Body of pancreas (tissue), 4 donors: ENCODE results near the gene EDAR. TPM values are rescaled to one million over a fixed set of nuclear protein-coding genes. Genes with fewer than 3 reads are reported as not detected.

Experiments
- ATAC-seq: fragments of 150-250 bp; one replicate; pipeline ENCODE4 v1.9.1; 2016
- DNase-seq, 4 donors: peaks; one replicate each; pipeline ENCODE4 v3.0.0-alpha.2; 2019
- H3K27ac ChIP-seq, 4 donors: fragments of 200-600 bp; sonication (generic); 1 replicate in 3 of 4; 2 replicates in 1 of 4; pipeline versions ENCODE4 v1.5.1 to v1.6.1; 2016 to 2019; ENCODE audit warnings: mild to moderate bottlenecking in 1 of 4, mixed read lengths in 1 of 4, moderate library complexity in 1 of 4
- H3K27me3 ChIP-seq, 2 donors: fragments of 200-600 bp; sonication (generic); one replicate each; pipeline ENCODE4 v1.6.0; 2016; ENCODE audit warnings: mild to moderate bottlenecking in 1 of 2
- H3K36me3 ChIP-seq, 2 donors: fragments of 200-600 bp; sonication (generic); replicated peaks in 1 of 2; 2 replicates each; pipeline ENCODE4 v1.5.1; 2016; ENCODE audit warnings: low read depth in 2 of 2; ENCODE audit not compliant: insufficient read depth in 1 of 2
- H3K4me1 ChIP-seq: fragments of 200-600 bp; sonication (generic); one replicate; pipeline ENCODE4 v1.6.0; 2016
- H3K4me3 ChIP-seq, 2 donors: fragments of 200-600 bp; sonication (generic); 1 replicate in 1 of 2; 2 replicates in 1 of 2; pipeline ENCODE4 v1.5.1; 2016 to 2019
- H3K9me3 ChIP-seq, 3 donors: fragments of 200-600 bp; sonication (generic); 1 replicate in 2 of 3; 2 replicates in 1 of 3; pipeline ENCODE4 v1.5.1; 2016
- POLR2A ChIP-seq, 3 donors: fragments of 450-650 bp; IDR thresholded peaks; one replicate each; pipeline ENCODE4 v1.6.1; 2016; ENCODE audit warnings: antibody characterized with exemption in 3 of 3, mild to moderate bottlenecking in 2 of 3
- WGBS, 2 donors: methylation state at CpG; one replicate each; pipeline ENCODE4 v1.1.5; 2017; 5-methylcytosine and 5-hydroxymethylcytosine counted together
- intact Hi-C: fragments of 100-400 bp; cut with DNase I; formaldehyde crosslinking; loops from one replicate; pipeline ENCODE4 v1.15.1; 2023
- total RNA-seq, 2 donors: library from RNA; depleted of rRNA; stranded (reverse); fragments of >200 nt; gene quantifications; one replicate each; pipeline ENCODE4 v1.1.0, GENCODE V29; 2016
- TF ChIP-seq, protein P1 (sequence below), 7 experiments: fragments of 450-650 bp in 4 of 7; fragments of 200-600 bp in 3 of 7; sonication (generic) in 3 of 7; IDR thresholded peaks; one replicate each; pipeline ENCODE4 v1.5.1; 2016 to 2019; ENCODE audit warnings: antibody characterized with exemption in 7 of 7

The EDAR gene
- total RNA-seq, 2 donors from 2014 or later, result not detected

DNA sequence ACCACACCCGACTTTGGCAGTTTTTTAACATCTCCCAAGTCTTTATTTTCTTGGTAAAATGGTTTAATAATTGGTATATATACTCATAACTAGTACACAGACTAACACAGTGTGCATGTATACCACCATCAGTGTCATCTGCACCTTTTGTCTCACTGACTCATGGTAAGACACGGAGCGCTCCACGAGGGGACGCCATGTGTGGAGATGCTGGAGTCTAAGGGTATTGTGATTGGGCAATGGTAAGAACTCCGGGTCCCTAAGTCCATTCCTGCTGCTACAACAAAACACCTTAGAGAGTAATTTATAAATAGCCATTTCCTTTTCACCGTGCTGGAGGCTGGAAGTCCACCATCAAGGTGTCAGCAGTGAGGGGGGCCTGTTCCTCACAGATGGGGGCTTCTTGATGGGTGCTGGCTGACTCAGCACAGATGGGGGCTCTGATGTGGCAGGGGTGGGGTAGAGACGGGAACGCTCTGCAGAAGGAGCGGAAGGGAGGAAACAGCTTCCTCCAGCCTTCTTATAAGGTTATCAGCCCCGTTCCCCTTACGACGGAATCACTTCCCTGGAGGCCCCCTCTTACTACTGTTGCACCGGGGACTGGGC lies 42.0 kb upstream of the EDAR start:
- no peak overlapping the region for H3K27ac ChIP-seq
- intact Hi-C loops, result no loop called here
- no peaks in the 10 kb centered on the region for H3K9me3 ChIP-seq
- no peaks in the 10 kb centered on the region for H3K36me3 ChIP-seq
- peaks cover 11% of the 10 kb centered on the region for H3K4me1 ChIP-seq
- ATAC-seq (no peak), DNase-seq (no peak)
- 50 to 68% methylated on average over 13 to 14 of the region's 14 CpGs for WGBS, 2 donors
- no peak for TF ChIP-seq POLR2A (IDR thresholded peaks at IDR 0.05)
- TF ChIP-seq, protein P1, sequence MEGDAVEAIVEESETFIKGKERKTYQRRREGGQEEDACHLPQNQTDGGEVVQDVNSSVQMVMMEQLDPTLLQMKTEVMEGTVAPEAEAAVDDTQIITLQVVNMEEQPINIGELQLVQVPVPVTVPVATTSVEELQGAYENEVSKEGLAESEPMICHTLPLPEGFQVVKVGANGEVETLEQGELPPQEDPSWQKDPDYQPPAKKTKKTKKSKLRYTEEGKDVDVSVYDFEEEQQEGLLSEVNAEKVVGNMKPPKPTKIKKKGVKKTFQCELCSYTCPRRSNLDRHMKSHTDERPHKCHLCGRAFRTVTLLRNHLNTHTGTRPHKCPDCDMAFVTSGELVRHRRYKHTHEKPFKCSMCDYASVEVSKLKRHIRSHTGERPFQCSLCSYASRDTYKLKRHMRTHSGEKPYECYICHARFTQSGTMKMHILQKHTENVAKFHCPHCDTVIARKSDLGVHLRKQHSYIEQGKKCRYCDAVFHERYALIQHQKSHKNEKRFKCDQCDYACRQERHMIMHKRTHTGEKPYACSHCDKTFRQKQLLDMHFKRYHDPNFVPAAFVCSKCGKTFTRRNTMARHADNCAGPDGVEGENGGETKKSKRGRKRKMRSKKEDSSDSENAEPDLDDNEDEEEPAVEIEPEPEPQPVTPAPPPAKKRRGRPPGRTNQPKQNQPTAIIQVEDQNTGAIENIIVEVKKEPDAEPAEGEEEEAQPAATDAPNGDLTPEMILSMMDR (IDR thresholded peaks at IDR 0.05), result no peak
- no peak overlapping the region for H3K4me3 ChIP-seq
- no peaks in the 10 kb centered on the region for H3K27me3 ChIP-seq

DNA sequence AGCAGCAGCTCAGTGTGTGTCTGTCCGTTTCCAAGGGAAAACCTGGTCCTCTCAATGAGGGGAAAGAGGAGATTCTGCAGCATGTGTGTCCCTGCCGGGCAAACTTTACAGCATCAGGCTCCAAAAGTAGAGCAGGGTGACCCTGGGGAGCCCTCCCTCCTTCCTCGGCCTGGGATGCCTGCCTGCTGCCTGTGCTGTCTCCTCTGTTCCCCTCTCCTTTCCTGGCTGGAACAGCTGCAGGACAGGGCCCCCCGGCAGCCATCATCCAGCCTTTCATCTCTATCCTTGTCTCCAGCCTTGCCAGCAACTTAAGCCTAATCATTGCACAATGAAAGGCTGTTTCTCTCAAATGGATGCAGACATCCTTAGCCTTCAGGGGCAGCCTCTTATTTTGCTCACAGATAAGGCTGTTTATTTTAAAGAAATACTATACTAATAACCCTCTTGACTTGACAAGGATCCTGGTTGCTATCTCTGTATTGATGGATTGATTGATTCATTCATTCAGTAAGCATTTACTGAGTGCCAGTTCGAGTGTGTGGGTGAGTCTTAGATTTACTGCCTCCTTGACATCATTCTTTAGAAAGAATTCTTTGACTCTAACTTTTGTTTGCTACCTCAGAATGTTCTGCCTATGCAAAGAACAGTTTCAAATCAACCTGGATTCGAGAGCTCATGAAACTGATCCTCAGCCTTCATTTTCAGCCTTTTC lies 40.6 kb upstream of the EDAR start:
- intact Hi-C loops, result no loop called here
- 66 to 75% methylated on average over 5 to 6 of the region's 6 CpGs for WGBS, 2 donors
- Histone ChIP-seq H3K27ac (no peak overlapping the region), H3K27me3 (no peaks in the 10 kb centered on the region), H3K36me3 (no peaks in the 10 kb centered on the region), H3K4me1 (peaks cover 11% of the 10 kb centered on the region), H3K4me3 (no peak overlapping the region), H3K9me3 (no peaks in the 10 kb centered on the region)
- TF ChIP-seq, protein P1 (IDR thresholded peaks at IDR 0.05), result no peak
- TF ChIP-seq POLR2A (IDR thresholded peaks at IDR 0.05), result no peak
- ATAC-seq, result no peak
- no peak for DNase-seq

DNA sequence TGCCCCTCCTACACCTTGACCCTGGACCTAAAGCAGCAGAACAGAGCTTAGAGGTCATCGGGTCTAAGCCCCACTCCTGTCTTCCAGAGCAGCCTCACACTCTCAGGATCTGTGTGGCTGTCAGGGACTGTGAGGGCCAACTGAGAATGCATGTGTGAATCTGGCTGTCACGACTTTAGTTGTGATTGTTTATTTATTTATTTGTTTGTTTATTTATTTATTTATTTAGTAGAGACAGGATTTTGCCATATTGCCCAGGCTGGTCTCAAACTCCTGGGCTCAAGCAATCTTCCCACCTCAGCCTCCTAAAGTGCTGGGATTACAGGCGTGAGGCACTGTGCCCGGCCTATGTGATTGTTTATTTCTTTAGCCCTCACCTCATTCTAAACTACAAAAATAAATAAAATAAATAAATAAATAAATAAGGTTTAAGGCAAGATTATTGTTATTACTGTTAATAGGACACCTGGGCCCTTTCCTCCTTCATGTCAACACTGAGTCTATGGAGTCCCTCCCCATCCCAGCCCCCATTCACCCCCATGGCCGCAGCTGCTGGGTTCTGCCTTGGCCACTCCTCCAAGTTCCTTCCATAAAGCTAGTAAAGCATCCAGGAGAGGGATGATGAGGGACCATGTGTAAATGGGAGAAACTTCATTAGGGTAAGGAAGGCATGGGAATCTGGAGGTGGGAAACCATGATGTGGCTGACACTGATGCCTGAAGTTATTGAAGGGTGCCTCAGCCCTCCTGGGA lies 39.9 kb upstream of the EDAR start:
- Histone ChIP-seq H3K27me3 (no peaks in the 10 kb centered on the region), H3K4me1 (peaks cover 11% of the 10 kb centered on the region), H3K4me3 (no peak overlapping the region), H3K36me3 (no peaks in the 10 kb centered on the region), H3K9me3 (no peaks in the 10 kb centered on the region), H3K27ac (no peak overlapping the region)
- 63 to 75% methylated on average over 5 of the region's 5 CpGs for WGBS, 2 donors
- TF ChIP-seq POLR2A (IDR thresholded peaks at IDR 0.05), result no peak
- TF ChIP-seq, protein P1 (IDR thresholded peaks at IDR 0.05), result no peak
- ATAC-seq (no peak), DNase-seq (no peak)
- intact Hi-C loops, result no loop called here

DNA sequence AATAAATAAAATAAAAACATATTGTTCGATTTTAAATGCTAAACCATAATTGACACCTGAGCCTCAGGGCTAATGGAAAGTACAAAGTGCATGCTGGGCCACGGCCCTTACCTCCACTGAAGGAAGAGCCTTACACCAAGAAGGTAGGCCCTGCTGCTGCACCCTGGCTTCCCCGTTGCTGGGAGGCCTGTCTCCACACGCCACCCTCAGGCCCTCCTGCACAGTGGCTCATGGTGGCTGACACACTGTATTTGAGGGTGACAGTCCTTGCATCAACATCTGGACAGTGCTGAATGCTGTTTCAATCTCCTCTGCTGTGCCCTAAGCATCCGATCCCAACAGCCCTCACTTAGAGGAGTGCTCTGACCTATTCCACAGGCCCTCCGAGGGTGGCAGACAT lies 39.3 kb upstream of the EDAR start:
- ATAC-seq, result no peak
- Histone ChIP-seq H3K9me3 (no peaks in the 10 kb centered on the region), H3K4me1 (peaks cover 11% of the 10 kb centered on the region), H3K27me3 (no peaks in the 10 kb centered on the region), H3K4me3 (no peak overlapping the region), H3K36me3 (no peaks in the 10 kb centered on the region), H3K27ac (no peak overlapping the region)
- no peak for DNase-seq
- 82 to 97% methylated on average over 6 of the region's 6 CpGs for WGBS, 2 donors
- intact Hi-C loops, result no loop called here
- no peak for TF ChIP-seq POLR2A (IDR thresholded peaks at IDR 0.05)
- TF ChIP-seq, protein P1 (IDR thresholded peaks at IDR 0.05), result no peak
